GM19035 (cell line): ENCODE data around the gene TTC21A.
"Not testable (repeated sequence)": the region's sequence is repeated elsewhere in the genome, so short reads cannot be mapped to it uniquely, and the experiment has no call there.

ENCODE experiments used
- ATAC-seq: cut with Tn5 transposase; IDR thresholded peaks from one replicate; pipeline ENCODE4 v1.9.1; 2021; ENCODE audit not compliant: unreplicated experiment

Gene TTC21A

GRCh38 chr3:39107388-39108199 is at the start of gene TTC21A, which contains the start of gene GORASP1:
Gene TTC21A (plus strand): TSS chr3:39107680. CDS start chr3:39107838, 158 bp downstream.
Gene GORASP1 (minus strand): TSS chr3:39107627. CDS start chr3:39107541, 86 bp downstream.
- ATAC-seq: peak; percentile 64

GRCh38 chr3:39061228-39061627 is 46.3 kb upstream of the TTC21A start:
- ATAC-seq: not testable (repeated sequence)

- ATAC-seq: no peak
These were observed 45.3 kb upstream of the TTC21A start for GRCh38 chr3:39062180-39062579.

GRCh38 chr3:39063143-39063542 is 44.3 kb upstream of the TTC21A start:
- ATAC-seq: no peak

GRCh38 chr3:39064646-39065045 is 42.8 kb upstream of the TTC21A start:
- no peak for ATAC-seq

- peak; percentile 91 for ATAC-seq
These were observed 42.3 kb upstream of the TTC21A start for GRCh38 chr3:39065197-39065596.

GRCh38 chr3:39067286-39067685 is 40.2 kb upstream of the TTC21A start:
- ATAC-seq: no peak

GRCh38 chr3:39068556-39068955 is 38.9 kb upstream of the TTC21A start:
- ATAC-seq: no peak

- no peak for ATAC-seq
These were observed 31.6 kb upstream of the TTC21A start for GRCh38 chr3:39075910-39076309.

GRCh38 chr3:39079530-39079929 is 27.9 kb upstream of the TTC21A start:
- no peak for ATAC-seq

- no peak for ATAC-seq
These were observed 27.5 kb upstream of the TTC21A start for GRCh38 chr3:39080026-39080425.

GRCh38 chr3:39082666-39083313 is 24.7 kb upstream of the TTC21A start:
- no peak for ATAC-seq

GRCh38 chr3:39086144-39086543 is 21.3 kb upstream of the TTC21A start:
- ATAC-seq: no peak

- ATAC-seq: no peak
These were observed 19.0 kb upstream of the TTC21A start for GRCh38 chr3:39088456-39088855.

- no peak for ATAC-seq
These were observed 18.6 kb upstream of the TTC21A start for GRCh38 chr3:39088889-39089288.

GRCh38 chr3:39090922-39091321 is 16.6 kb upstream of the TTC21A start:
- no peak for ATAC-seq

GRCh38 chr3:39094851-39095677 is 12.4 kb upstream of the TTC21A start:
- no peak for ATAC-seq

GRCh38 chr3:39095778-39096177 is 11.7 kb upstream of the TTC21A start:
- ATAC-seq: no peak

- ATAC-seq: no peak
These were observed 10.7 kb upstream of the TTC21A start for GRCh38 chr3:39096775-39097174.

- ATAC-seq: no peak
These were observed 9.6 kb upstream of the TTC21A start for GRCh38 chr3:39097716-39098472.
